Fibroblast of lung (primary cell): ENCODE results near the gene ARRB2.
"Not testable (repeated sequence)": the region's sequence is repeated elsewhere in the genome, so short reads cannot be mapped to it uniquely, and the experiment has no call there.

ENCODE experiments used
- CTCF ChIP-seq, 2 donors: IDR thresholded peaks in 1 of 2; conservative IDR thresholded peaks in 1 of 2; 1 replicate in 1 of 2; 2 replicates in 1 of 2; pipeline ENCODE4 v1.5.1; 2011 to 2012; ENCODE audit warnings: low read length in 2 of 2, control low read depth in 1 of 2, inconsistent platforms in 1 of 2, low read depth in 1 of 2, mild to moderate bottlenecking in 1 of 2
- EZH2 ChIP-seq: IDR thresholded peaks from 2 replicates; pipeline ENCODE4 v1.5.1; 2012; ENCODE audit warnings: low read length, control low read depth, mild to moderate bottlenecking; ENCODE audit errors: missing control alignments

GRCh38 chr17:4689872-4690271 is 20.6 kb upstream of the ARRB2 start:
- TF ChIP-seq CTCF (conservative IDR thresholded peaks at IDR 0.05 in 1 of 2, IDR thresholded peaks at IDR 0.05 in 1 of 2; ENCODE audit: low read depth in 1 of 2, low read length in 2 of 2); EZH2: not testable (repeated sequence)
